Measurements from ENCODE around the gene SEC63. TPM values are rescaled to one million over a fixed set of nuclear protein-coding genes. Genes with fewer than 3 reads are reported as not detected.

Gene SEC63
- total RNA-seq, 3 donors from 2014 or later (not counting 1 experiment from before 2014, with no cell fraction given): 84.4 to 104 (median 90.4) TPM

DNA sequence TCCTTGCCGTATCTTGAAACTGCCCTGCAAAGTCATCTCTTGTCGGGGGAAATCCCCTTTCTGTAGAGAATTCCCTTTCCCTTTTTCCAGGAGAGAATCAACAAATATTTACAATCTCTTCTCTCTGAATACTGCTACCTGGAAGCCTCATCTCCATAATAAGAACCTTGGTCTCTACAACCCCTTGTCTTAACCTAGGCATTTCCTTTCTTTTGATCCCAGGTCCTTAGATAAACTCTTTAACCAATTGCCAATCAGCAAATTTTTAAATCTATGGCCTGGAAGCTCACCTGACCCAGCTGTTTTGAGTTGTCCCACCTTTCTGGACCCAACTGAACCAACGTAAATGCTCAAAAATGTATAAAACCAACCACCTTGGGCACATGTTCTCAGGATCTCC, 30.6 kb upstream of the SEC63 start:
- H3K27me3 Mint-ChIP-seq (ENCODE audit: low read depth in 2 of 2): peaks cover 0 to 4% of the 10 kb centered on the region in 2 donors
- WGBS (ENCODE audit: insufficient coverage): 93% methylated on average over 3 of the region's 3 CpGs
- no peaks in the 10 kb centered on the region for H3K9me3 Mint-ChIP-seq
- no peak for ATAC-seq
- TF ChIP-seq, protein P1, sequence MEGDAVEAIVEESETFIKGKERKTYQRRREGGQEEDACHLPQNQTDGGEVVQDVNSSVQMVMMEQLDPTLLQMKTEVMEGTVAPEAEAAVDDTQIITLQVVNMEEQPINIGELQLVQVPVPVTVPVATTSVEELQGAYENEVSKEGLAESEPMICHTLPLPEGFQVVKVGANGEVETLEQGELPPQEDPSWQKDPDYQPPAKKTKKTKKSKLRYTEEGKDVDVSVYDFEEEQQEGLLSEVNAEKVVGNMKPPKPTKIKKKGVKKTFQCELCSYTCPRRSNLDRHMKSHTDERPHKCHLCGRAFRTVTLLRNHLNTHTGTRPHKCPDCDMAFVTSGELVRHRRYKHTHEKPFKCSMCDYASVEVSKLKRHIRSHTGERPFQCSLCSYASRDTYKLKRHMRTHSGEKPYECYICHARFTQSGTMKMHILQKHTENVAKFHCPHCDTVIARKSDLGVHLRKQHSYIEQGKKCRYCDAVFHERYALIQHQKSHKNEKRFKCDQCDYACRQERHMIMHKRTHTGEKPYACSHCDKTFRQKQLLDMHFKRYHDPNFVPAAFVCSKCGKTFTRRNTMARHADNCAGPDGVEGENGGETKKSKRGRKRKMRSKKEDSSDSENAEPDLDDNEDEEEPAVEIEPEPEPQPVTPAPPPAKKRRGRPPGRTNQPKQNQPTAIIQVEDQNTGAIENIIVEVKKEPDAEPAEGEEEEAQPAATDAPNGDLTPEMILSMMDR (IDR thresholded peaks at IDR 0.05): no peak
- H3K4me3 Mint-ChIP-seq: no peak overlapping the region
- no peaks in the 10 kb centered on the region for H3K36me3 Mint-ChIP-seq
- H3K4me1 Mint-ChIP-seq: peaks cover 12% of the 10 kb centered on the region in 2 donors
- H3K27me3 ChIP-seq (ENCODE audit: control insufficient read depth, insufficient read depth, low read length): no peaks in the 10 kb centered on the region
- no peaks in the 10 kb centered on the region for H3K36me3 ChIP-seq (ENCODE audit: control insufficient read depth, insufficient read depth, low read length)
- H3K27ac ChIP-seq (ENCODE audit: low read length): no peak overlapping the region
- intact Hi-C loops (cut with micrococcal nuclease): no loop called here
- H3K9me3 ChIP-seq (ENCODE audit: control insufficient read depth, insufficient read depth, low read length): no peaks in the 10 kb centered on the region
- no peak overlapping the region for H3K4me3 ChIP-seq (ENCODE audit: low read length)
- DNase-seq: no peak
- no peaks in the 10 kb centered on the region for H3K4me1 ChIP-seq (ENCODE audit: control insufficient read depth, insufficient read depth, low read length)
- H3K27ac Mint-ChIP-seq: no peak overlapping the region

DNA sequence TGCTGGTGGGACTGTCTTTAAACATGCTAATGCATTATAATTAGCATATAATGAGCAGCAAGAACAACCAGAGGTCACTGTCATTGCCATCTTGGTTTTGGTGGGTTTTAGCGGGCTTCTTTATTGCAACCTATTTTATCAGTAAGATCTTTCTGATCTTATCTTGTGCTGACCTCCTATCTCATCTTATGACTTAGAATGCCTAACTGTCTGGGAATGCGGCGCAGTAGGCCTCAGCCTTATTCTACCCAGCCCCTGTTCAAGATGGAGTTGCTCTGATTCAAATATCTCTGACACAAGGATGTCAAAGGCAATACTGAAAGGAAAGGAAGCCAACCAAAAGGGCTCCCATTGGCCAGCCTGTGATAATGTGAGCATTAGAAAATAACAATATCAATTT, 29.8 kb upstream of the SEC63 start:
- intact Hi-C loops (cut with micrococcal nuclease): no loop called here
- TF ChIP-seq, protein P1 (IDR thresholded peaks at IDR 0.05): no peak
- Histone ChIP-seq H3K36me3 (ENCODE audit: control insufficient read depth, insufficient read depth, low read length) (no peaks in the 10 kb centered on the region), H3K4me3 (ENCODE audit: low read length) (no peak overlapping the region), H3K27ac (ENCODE audit: low read length) (no peak overlapping the region), H3K9me3 (ENCODE audit: control insufficient read depth, insufficient read depth, low read length) (no peaks in the 10 kb centered on the region), H3K27me3 (ENCODE audit: control insufficient read depth, insufficient read depth, low read length) (no peaks in the 10 kb centered on the region), H3K4me1 (ENCODE audit: control insufficient read depth, insufficient read depth, low read length) (no peaks in the 10 kb centered on the region)
- H3K4me1 Mint-ChIP-seq: peaks cover 12% of the 10 kb centered on the region in 2 donors
- H3K4me3 Mint-ChIP-seq: no peak overlapping the region
- 100% methylated on average over 3 of the region's 3 CpGs for WGBS (ENCODE audit: insufficient coverage)
- no peak overlapping the region for H3K27ac Mint-ChIP-seq
- no peaks in the 10 kb centered on the region for H3K36me3 Mint-ChIP-seq
- no peak for DNase-seq
- no peak for ATAC-seq
- H3K27me3 Mint-ChIP-seq (ENCODE audit: low read depth in 2 of 2): peaks cover 0 to 5% of the 10 kb centered on the region in 2 donors
- H3K9me3 Mint-ChIP-seq: no peaks in the 10 kb centered on the region

DNA sequence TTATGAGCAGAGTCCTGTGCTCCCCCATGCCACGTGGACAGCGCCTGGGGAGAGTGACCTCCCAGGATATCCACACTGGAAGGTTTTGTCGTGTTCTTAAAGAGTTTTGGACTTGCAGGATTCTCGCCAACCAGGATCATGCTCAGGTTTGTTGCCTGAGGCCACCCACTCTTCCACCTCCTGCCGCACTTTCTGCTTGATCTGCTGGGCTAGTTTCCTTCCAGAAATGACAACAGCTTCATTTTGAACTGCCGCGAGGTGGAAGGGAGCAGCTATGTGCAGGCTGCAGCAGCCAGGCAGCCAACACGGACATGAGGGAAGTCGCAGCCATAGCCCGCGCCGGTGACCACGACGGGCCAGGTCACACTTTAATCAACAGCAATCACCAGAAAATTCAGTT, 27.7 kb upstream of the SEC63 start:
- Histone ChIP-seq H3K4me1 (ENCODE audit: control insufficient read depth, insufficient read depth, low read length) (no peaks in the 10 kb centered on the region), H3K4me3 (ENCODE audit: low read length) (no peak overlapping the region), H3K9me3 (ENCODE audit: control insufficient read depth, insufficient read depth, low read length) (no peaks in the 10 kb centered on the region), H3K27ac (ENCODE audit: low read length) (no peak overlapping the region), H3K27me3 (ENCODE audit: control insufficient read depth, insufficient read depth, low read length) (no peaks in the 10 kb centered on the region), H3K36me3 (ENCODE audit: control insufficient read depth, insufficient read depth, low read length) (no peaks in the 10 kb centered on the region)
- peaks cover 0 to 13% of the 10 kb centered on the region in 2 donors for H3K27me3 Mint-ChIP-seq (ENCODE audit: low read depth in 2 of 2)
- H3K27ac Mint-ChIP-seq: no peak overlapping the region
- no peak for ATAC-seq
- no peaks in the 10 kb centered on the region for H3K9me3 Mint-ChIP-seq
- 86% methylated on average over 14 of the region's 14 CpGs for WGBS (ENCODE audit: insufficient coverage)
- no peak overlapping the region for H3K4me3 Mint-ChIP-seq
- no peak for DNase-seq
- intact Hi-C loops (cut with micrococcal nuclease): no loop called here
- peaks cover 1 to 2% of the 10 kb centered on the region in 2 donors for H3K4me1 Mint-ChIP-seq
- TF ChIP-seq, protein P1 (IDR thresholded peaks at IDR 0.05): no peak
- H3K36me3 Mint-ChIP-seq: no peaks in the 10 kb centered on the region

DNA sequence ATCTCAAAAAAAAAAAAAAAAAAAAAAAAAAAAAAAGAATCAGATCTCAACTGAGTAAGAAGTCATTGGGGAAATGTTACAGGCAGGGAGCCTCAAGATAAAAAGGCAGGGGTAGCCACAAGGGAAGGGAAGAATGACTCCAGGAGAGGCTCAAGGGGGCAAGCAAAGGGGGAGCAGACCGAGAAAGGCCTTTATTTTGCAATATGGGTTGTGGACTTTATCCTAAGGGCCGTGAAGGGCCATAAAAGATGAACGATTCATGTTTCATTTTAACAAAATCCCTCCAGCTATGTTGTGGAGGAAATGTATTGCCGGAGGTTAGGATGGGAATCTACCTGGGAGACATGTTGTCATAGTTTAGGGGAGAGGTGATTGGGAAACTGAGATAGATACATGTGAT, 25.8 kb upstream of the SEC63 start:
- Mint-ChIP-seq H3K27me3 (ENCODE audit: low read depth in 2 of 2) (peaks cover 0 to 13% of the 10 kb centered on the region in 2 donors), H3K4me3 (no peak overlapping the region), H3K36me3 (no peaks in the 10 kb centered on the region), H3K27ac (no peak overlapping the region), H3K4me1 (no peaks in the 10 kb centered on the region), H3K9me3 (no peaks in the 10 kb centered on the region)
- no peaks in the 10 kb centered on the region for H3K4me1 ChIP-seq (ENCODE audit: control insufficient read depth, insufficient read depth, low read length)
- H3K4me3 ChIP-seq (ENCODE audit: low read length): no peak overlapping the region
- no peak for ATAC-seq
- H3K27ac ChIP-seq (ENCODE audit: low read length): no peak overlapping the region
- DNase-seq: no peak
- H3K27me3 ChIP-seq (ENCODE audit: control insufficient read depth, insufficient read depth, low read length): no peaks in the 10 kb centered on the region
- TF ChIP-seq, protein P1 (IDR thresholded peaks at IDR 0.05): no peak
- intact Hi-C loops (cut with micrococcal nuclease): no loop called here
- 86% methylated on average over 2 of the region's 4 CpGs for WGBS (ENCODE audit: insufficient coverage)
- no peaks in the 10 kb centered on the region for H3K9me3 ChIP-seq (ENCODE audit: control insufficient read depth, insufficient read depth, low read length)
- H3K36me3 ChIP-seq (ENCODE audit: control insufficient read depth, insufficient read depth, low read length): no peaks in the 10 kb centered on the region
